Prostate gland (tissue), 2 donors: ENCODE data around the gene CSMD2.

Experiments used
- CTCF ChIP-seq, 4 experiments: fragments of 200-600 bp in 2 of 4; fragments of 450-650 bp in 2 of 4; sonication (generic) in 2 of 4; IDR thresholded peaks; 1 replicate in 3 of 4; 2 replicates in 1 of 4; pipeline ENCODE4 v1.5.1; 2016 to 2019; ENCODE audit warnings: antibody characterized with exemption in 4 of 4, mild to moderate bottlenecking in 2 of 4, moderate library complexity in 2 of 4
- POLR2A ChIP-seq: fragments of 450-650 bp; IDR thresholded peaks from one replicate; pipeline ENCODE4 v1.6.1; 2016; ENCODE audit warnings: antibody characterized with exemption, mild to moderate bottlenecking
- POLR2AphosphoS5 ChIP-seq: sonication (generic); formaldehyde crosslinking; IDR thresholded peaks from one replicate; pipeline ENCODE4 v1.6.1; 2017; ENCODE audit warnings: antibody characterized with exemption

DNA sequence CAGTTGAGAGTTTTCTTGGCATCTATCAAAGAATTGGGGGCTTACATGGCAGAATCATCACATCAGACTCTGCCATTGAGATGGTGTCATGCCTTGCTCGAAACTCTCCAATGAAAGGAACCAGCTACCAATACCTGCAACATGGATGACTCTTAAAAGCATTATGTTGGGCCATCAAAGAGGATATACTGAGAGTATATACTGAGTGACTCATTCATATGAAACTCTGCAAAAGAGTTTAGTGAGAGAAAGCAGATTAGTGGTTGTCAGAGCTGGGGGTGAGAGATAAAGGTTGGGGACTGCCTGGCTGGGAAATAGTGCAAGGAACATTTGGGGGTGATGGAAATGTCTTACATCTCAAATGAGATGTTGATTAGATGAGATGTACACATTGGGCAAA, 315.8 kb downstream of the CSMD2 start:
- TF ChIP-seq CTCF (IDR thresholded peaks at IDR 0.05) = no peak
- TF ChIP-seq POLR2A = no peak
- TF ChIP-seq POLR2AphosphoS5 = no peak
